Kidney (tissue), 14 donors: ENCODE results near the gene ZC3H14. TPM values are rescaled to one million over a fixed set of nuclear protein-coding genes. Genes with fewer than 3 reads are reported as not detected.

Source experiments
- DNase-seq, 5 donors: peaks; one replicate each; pipeline ENCODE4 v3.0.0-alpha.2; 2013 to 2020
- FAIRE-seq: peaks from 2 replicates; lab custom pipeline; 2012; peaks lifted over from hg19 to GRCh38; lab: Jason Lieb, UNC
- H3K27ac ChIP-seq, 2 donors: one replicate each; pipeline ENCODE4 v1.7.0; 2013; ENCODE audit warnings: low read depth in 2 of 2, low read length in 2 of 2, inconsistent platforms in 1 of 2
- H3K27me3 ChIP-seq: one replicate; pipeline ENCODE4 v1.7.1; 2013; ENCODE audit warnings: low read length, inconsistent platforms; ENCODE audit not compliant: control insufficient read depth, insufficient read depth
- H3K36me3 ChIP-seq, 3 donors: one replicate each; pipeline versions ENCODE4 v1.7.0 to v1.7.1; 2013; ENCODE audit warnings: low read length in 3 of 3, control low read depth in 1 of 3, inconsistent platforms in 1 of 3; ENCODE audit not compliant: insufficient read depth in 3 of 3, control insufficient read depth in 2 of 3
- H3K4me1 ChIP-seq, 3 donors: one replicate each; pipeline versions ENCODE4 v1.7.0 to v1.7.1; 2013; ENCODE audit warnings: low read length in 3 of 3, inconsistent platforms in 1 of 3, low read depth in 1 of 3; ENCODE audit not compliant: control insufficient read depth in 2 of 3, insufficient read depth in 2 of 3
- H3K4me3 ChIP-seq, 3 donors: one replicate each; pipeline versions ENCODE4 v1.7.0 to v1.8.1; 2013; ENCODE audit warnings: low read length in 3 of 3, control low read depth in 1 of 3, inconsistent platforms in 1 of 3
- H3K9ac ChIP-seq, 3 donors: one replicate each; pipeline versions ENCODE4 v1.7.0 to v1.7.1; 2013; ENCODE audit warnings: low read length in 3 of 3, control low read depth in 1 of 3, inconsistent platforms in 1 of 3
- H3K9me3 ChIP-seq, 3 donors: one replicate each; pipeline versions ENCODE4 v1.7.0 to v1.7.1; 2013; ENCODE audit warnings: low read length in 3 of 3, control low read depth in 1 of 3, inconsistent platforms in 1 of 3; ENCODE audit not compliant: control insufficient read depth in 2 of 3, insufficient read depth in 1 of 3
- CTCF ChIP-seq: IDR thresholded peaks from 3 replicates; pipeline ENCODE4 v1.5.1; 2012; ENCODE audit warnings: mild to moderate bottlenecking, moderate library complexity, borderline replicate concordance; ENCODE audit not compliant: insufficient read depth; ENCODE audit errors: extremely low read depth
- intact Hi-C: fragments of 100-400 bp; cut with DNase I; formaldehyde crosslinking; loops from one replicate; pipeline ENCODE4 v1.11.1; 2022
- polyA plus RNA-seq: library from polyadenylated mRNA; stranded (reverse); fragments of 350-450 nt; fragmentation: Illumina TruSeq; extraction: RNeasy Lipid Tissue Mini Kit (QIAGEN cat#74804); gene quantifications from one replicate; pipeline ENCODE4 v1.2.3, GENCODE V29; 2014; ENCODE audit warnings: low read depth, low replicate concordance; ENCODE audit not compliant: insufficient read depth
- total RNA-seq: library from RNA; stranded (reverse); fragmentation: NEBNext Ultra II Directional; extraction: Animal tissue kit (Norgen Biotek cat#: 25700); gene quantifications from one replicate; pipeline ENCODE4 v1.2.1, GENCODE V29; 2021
- donor health status: control.
- donor health status: control.
- donor health status: control.
- donor health status: control.
- donor health status: control.
- donor health status: DM: yes; HTN: yes; CAD: no.
- donor health status: Normal renal cell carcinoma (clear cell type).

Gene ZC3H14
- total and polyA plus RNA-seq, 2 donors from 2014 or later: 27.7 to 49.7 TPM

- peak within 1 kb of the TSS; percentile 86 to 89 for H3K27ac ChIP-seq
- H3K4me3 ChIP-seq: peak within 1 kb of the TSS; percentile 83 to 85 (median 83)
- DNase-seq (peak; percentile 85 to 92 (median 88)), FAIRE-seq (no peak)
- intact Hi-C loops: no loop called here
- peak within 1 kb of the TSS; percentile 75 to 92 (median 86) for H3K9ac ChIP-seq
- no peak for TF ChIP-seq CTCF
- no peaks in the 10 kb centered on the region for H3K27me3 ChIP-seq
- H3K4me1 ChIP-seq: peaks cover 3 to 14% (median 7%) of the 10 kb centered on the region in 3 donors
- no peaks in the 10 kb centered on the region for H3K9me3 ChIP-seq
- H3K36me3 ChIP-seq: no peaks in the 10 kb centered on the region
Measured at GRCh38 chr14:88554457-88555286, 8.2 kb upstream of the ZC3H14 start, which contains the start of gene PTPN21. Gene PTPN21 (minus strand): TSS chr14:88555007. CDS start chr14:88550417, 4,590 bp downstream.

GRCh38 chr14:88556581-88556980 is 6.3 kb upstream of the ZC3H14 start:
- no peak for TF ChIP-seq CTCF
- H3K27me3 ChIP-seq: no peaks in the 10 kb centered on the region
- H3K27ac ChIP-seq: no peak overlapping the region
- no peak for DNase-seq
- no peak overlapping the region for H3K4me3 ChIP-seq
- H3K4me1 ChIP-seq: peaks cover 3 to 10% (median 7%) of the 10 kb centered on the region in 3 donors
- no peak for FAIRE-seq
- H3K9ac ChIP-seq: no peak overlapping the region
- H3K9me3 ChIP-seq: no peaks in the 10 kb centered on the region
- intact Hi-C loops: no loop called here
- no peaks in the 10 kb centered on the region for H3K36me3 ChIP-seq

DNA sequence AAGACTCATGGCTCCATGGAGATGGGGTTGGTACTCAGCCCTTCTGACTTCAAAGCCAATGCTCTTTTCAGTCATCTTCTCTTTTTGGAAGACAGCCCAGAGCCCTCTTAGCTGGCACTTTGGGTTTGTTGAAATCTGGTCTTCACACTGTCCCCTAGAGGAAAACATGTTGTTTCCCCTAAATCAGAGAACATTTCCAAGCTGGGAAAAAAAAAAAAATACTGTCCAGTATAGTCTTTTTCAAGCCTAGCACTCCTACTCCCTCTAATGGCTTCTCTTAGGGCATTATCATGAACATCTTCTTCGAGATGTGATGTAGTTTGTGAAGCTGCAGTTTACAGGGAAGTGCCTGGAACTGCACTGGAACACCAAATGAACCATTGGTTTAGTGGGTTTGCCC is 3.0 kb upstream of the ZC3H14 start:
- Histone ChIP-seq H3K9me3 (no peaks in the 10 kb centered on the region), H3K4me3 (no peak overlapping the region), H3K27ac (no peak overlapping the region), H3K4me1 (peaks cover 3 to 14% (median 11%) of the 10 kb centered on the region in 3 donors), H3K27me3 (no peaks in the 10 kb centered on the region), H3K9ac (no peak overlapping the region), H3K36me3 (no peaks in the 10 kb centered on the region)
- no peak for TF ChIP-seq CTCF
- peak in 2 of 5 donors; percentile 46 to 64 for DNase-seq
- no peak for FAIRE-seq
- intact Hi-C loops: no loop called here
